Right lobe of liver (tissue), 4 donors: ENCODE data around the gene DIP2A.

ENCODE experiments used
- CTCF ChIP-seq, 4 donors: fragments of 200-600 bp in 3 of 4; fragments of 450-650 bp in 1 of 4; IDR thresholded peaks; one replicate each; pipeline versions ENCODE4 v1.5.1 to v1.8.0; 2016 to 2022; ENCODE audit warnings: antibody characterized with exemption in 4 of 4, mild to moderate bottlenecking in 2 of 4
- POLR2A ChIP-seq: fragments of 450-650 bp; IDR thresholded peaks from one replicate; pipeline ENCODE4 v1.6.1; 2017; ENCODE audit warnings: antibody characterized with exemption, mild to moderate bottlenecking
- donor health status: DM: no; HTN: no; CAD: no.
- donor health status: DM: no; HTN: no; CAD: no.
- donor health status: DM: no; HTN: yes; CAD: no.

GRCh38 chr21:46600978-46601377 lies 142.3 kb downstream of the DIP2A start:
- no peak for TF ChIP-seq CTCF (IDR thresholded peaks at IDR 0.05)
- TF ChIP-seq POLR2A: no peak
